ENCODE data around the gene IL17RB.

DNA sequence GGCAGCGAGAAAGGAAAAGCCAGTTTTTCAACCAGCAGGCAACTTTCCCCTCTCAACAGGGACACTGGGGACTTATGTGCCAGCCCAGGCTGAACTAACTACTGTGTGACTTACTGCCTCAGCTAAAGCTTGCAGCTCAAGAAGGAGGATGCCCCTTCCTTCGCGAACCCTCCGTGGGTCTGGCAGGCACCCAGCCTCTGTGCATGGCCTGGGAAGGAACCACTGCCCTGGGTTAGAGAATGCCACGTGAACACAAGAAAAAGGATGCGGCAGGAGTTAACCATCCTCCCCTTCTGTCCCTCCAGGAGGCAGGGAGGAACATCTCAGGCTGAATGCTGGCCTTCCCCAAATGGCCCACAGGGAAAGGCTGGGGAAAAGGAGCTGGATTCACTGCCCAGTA lies 29.2 kb upstream of the IL17RB start:
- TF ChIP-seq TAF1 (IDR thresholded peaks at IDR 0.05; ENCODE audit: borderline replicate concordance, low read depth, low read length), result no peak
- no peak for TF ChIP-seq POLR2A (IDR thresholded peaks at IDR 0.05; ENCODE audit: low read depth, low read length)
